GM23248 (cell line): ENCODE measurements around the gene EFNA2.

ENCODE experiments used
- EZH2 ChIP-seq: fragments of 200-600 bp; sonication (generic); IDR thresholded peaks from 2 replicates; pipeline ENCODE4 v1.6.1; 2018; ENCODE audit warnings: antibody characterized with exemption, mild to moderate bottlenecking; ENCODE audit not compliant: insufficient read depth, poor library complexity, severe bottlenecking
- EZH2phosphoT487 ChIP-seq: fragments of 200-600 bp; sonication (generic); IDR thresholded peaks from 2 replicates; pipeline ENCODE4 v1.6.1; 2018; ENCODE audit warnings: antibody characterized with exemption, moderate library complexity, mild to moderate bottlenecking, low read depth; ENCODE audit not compliant: insufficient read depth

GRCh38 chr19:1266129-1266915 is 19.4 kb upstream of the EFNA2 start:
- TF ChIP-seq EZH2 (no peak), EZH2phosphoT487 (no peak)
